ENCODE results near the gene ERP27. TPM values are rescaled to one million over a fixed set of nuclear protein-coding genes. Genes with fewer than 3 reads are reported as not detected.

ERP27 gene
- total RNA-seq, 1 donor from 2014 or later = 58.1 TPM

GRCh38 chr12:14893506-14894250 lies 44.7 kb downstream of the ERP27 start:
- peaks cover 2% of the 10 kb centered on the region for H3K9me3 Mint-ChIP-seq
- no peaks in the 10 kb centered on the region for H3K27me3 Mint-ChIP-seq (ENCODE audit: low read depth)
- no peak overlapping the region for H3K4me3 Mint-ChIP-seq
- no peak for TF ChIP-seq CTCF (IDR thresholded peaks at IDR 0.05; ENCODE audit: unreplicated experiment)
- no peak for DNase-seq (ENCODE audit: low spot score in 2 of 2, unreplicated experiment in 2 of 2)
- peaks cover 65% of the 10 kb centered on the region for H3K4me1 Mint-ChIP-seq
- H3K27ac Mint-ChIP-seq = peak overlapping the region; percentile 88
- no peaks in the 10 kb centered on the region for H3K36me3 Mint-ChIP-seq

- Mint-ChIP-seq H3K36me3 (no peaks in the 10 kb centered on the region), H3K27ac (peak overlapping the region; percentile 88), H3K27me3 (ENCODE audit: low read depth) (no peaks in the 10 kb centered on the region), H3K4me3 (no peak overlapping the region), H3K9me3 (peaks cover 2% of the 10 kb centered on the region), H3K4me1 (peaks cover 70% of the 10 kb centered on the region)
- TF ChIP-seq CTCF (IDR thresholded peaks at IDR 0.05; ENCODE audit: unreplicated experiment) = no peak
- no peak for DNase-seq (ENCODE audit: low spot score in 2 of 2, unreplicated experiment in 2 of 2)
These were observed 45.4 kb downstream of the ERP27 start for GRCh38 chr12:14892726-14893505.

GRCh38 chr12:14890701-14891100 lies 47.6 kb downstream of the ERP27 start:
- Mint-ChIP-seq H3K27me3 (ENCODE audit: low read depth) (no peaks in the 10 kb centered on the region), H3K4me1 (peaks cover 71% of the 10 kb centered on the region), H3K9me3 (peaks cover 2% of the 10 kb centered on the region), H3K27ac (peak overlapping the region; percentile 15), H3K36me3 (no peaks in the 10 kb centered on the region), H3K4me3 (no peak overlapping the region)
- TF ChIP-seq CTCF (IDR thresholded peaks at IDR 0.05; ENCODE audit: unreplicated experiment) = no peak
- DNase-seq (ENCODE audit: low spot score in 2 of 2, unreplicated experiment in 2 of 2) = no peak

- peak overlapping the region; percentile 90 for H3K27ac Mint-ChIP-seq
- peaks cover 70% of the 10 kb centered on the region for H3K4me1 Mint-ChIP-seq
- no peaks in the 10 kb centered on the region for H3K36me3 Mint-ChIP-seq
- no peak for TF ChIP-seq CTCF (IDR thresholded peaks at IDR 0.05; ENCODE audit: unreplicated experiment)
- H3K4me3 Mint-ChIP-seq = peak overlapping the region; percentile 53
- peak in 1 of 2 experiments; percentile 49 for DNase-seq (ENCODE audit: low spot score in 2 of 2, unreplicated experiment in 2 of 2)
- H3K27me3 Mint-ChIP-seq (ENCODE audit: low read depth) = no peaks in the 10 kb centered on the region
- H3K9me3 Mint-ChIP-seq = no peaks in the 10 kb centered on the region
These were observed 52.1 kb downstream of the ERP27 start for GRCh38 chr12:14886271-14886670.

- Mint-ChIP-seq H3K27me3 (ENCODE audit: low read depth) (no peaks in the 10 kb centered on the region), H3K36me3 (no peaks in the 10 kb centered on the region), H3K4me3 (peak within 1 kb of the TSS; percentile 61), H3K9me3 (no peaks in the 10 kb centered on the region), H3K27ac (peak within 1 kb of the TSS; percentile 99), H3K4me1 (peaks cover 65% of the 10 kb centered on the region)
- no peak for TF ChIP-seq CTCF (IDR thresholded peaks at IDR 0.05; ENCODE audit: unreplicated experiment)
- DNase-seq (ENCODE audit: low spot score in 2 of 2, unreplicated experiment in 2 of 2) = no peak
These were observed 52.6 kb downstream of the ERP27 start, which contains the start of gene MGP for GRCh38 chr12:14885718-14886221. TSS of gene MGP (minus strand) at chr12:14885854. CDS start at chr12:14885791, 63 bp downstream.

Measured in mesothelial cell of epicardium (in vitro differentiated cells).